ENCODE measurements around the gene ERICH2.

- TF ChIP-seq ZNF274 (IDR thresholded peaks at IDR 0.05; ENCODE audit: low read depth, low read length) (no peak), SUZ12 (IDR thresholded peaks at IDR 0.05; ENCODE audit: extremely low read depth, insufficient read depth, insufficient read length) (no peak)
Measured at GRCh38 chr2:170842785-170843184, 72.6 kb downstream of the ERICH2 start.
